ENCODE results near the gene ANAPC5.
A peak's percentile ranks its signal among the peaks of the same experiment; 100 is the strongest.
"Not testable (repeated sequence)": the region's sequence is repeated elsewhere in the genome, so short reads cannot be mapped to it uniquely, and the experiment has no call there.

The ANAPC5 gene

GRCh38 chr12:121376754-121377697 lies 24.8 kb upstream of the ANAPC5 start:
- DNase-seq = no peak
- H3K27ac Mint-ChIP-seq = no peak overlapping the region
- no peaks in the 10 kb centered on the region for H3K9me3 Mint-ChIP-seq
- no peaks in the 10 kb centered on the region for H3K36me3 Mint-ChIP-seq (ENCODE audit: low read depth)
- no peaks in the 10 kb centered on the region for H3K27me3 Mint-ChIP-seq
- no peak overlapping the region for H3K4me3 Mint-ChIP-seq
- no peaks in the 10 kb centered on the region for H3K4me1 Mint-ChIP-seq (ENCODE audit: low read depth)

DNA sequence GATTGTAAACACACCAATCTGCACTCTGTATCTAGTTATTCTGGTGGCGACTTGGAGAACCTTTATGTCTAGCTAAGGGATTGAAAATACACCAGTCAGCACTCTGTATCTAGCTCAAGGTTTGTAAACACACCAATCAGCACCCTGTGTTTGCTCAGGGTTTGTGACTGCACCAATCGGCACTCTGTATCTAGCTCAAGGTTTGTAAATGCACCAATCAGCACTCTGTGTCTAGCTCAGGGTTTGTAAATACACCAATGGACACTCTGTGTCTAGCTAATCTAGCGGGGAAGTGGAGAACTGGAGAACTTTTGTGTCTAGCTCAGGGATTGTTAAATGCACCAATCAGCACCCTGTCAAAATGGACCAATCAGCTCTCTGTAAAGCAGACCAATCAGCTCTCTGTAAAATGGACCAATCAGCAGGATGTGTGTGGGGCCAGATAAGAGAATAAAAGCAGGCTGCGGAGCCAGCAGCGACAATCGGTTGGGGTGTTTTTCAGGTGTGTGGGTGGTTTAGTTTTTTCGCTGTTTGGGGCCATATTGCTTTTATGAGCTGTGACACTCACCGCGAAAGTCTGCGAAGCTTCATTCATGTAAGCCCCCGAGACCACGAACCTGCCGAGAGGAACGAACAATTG lies 22.9 kb upstream of the ANAPC5 start:
- not testable (repeated sequence) for DNase-seq; H3K4me3 Mint-ChIP-seq; H3K36me3 Mint-ChIP-seq (ENCODE audit: low read depth); H3K4me1 Mint-ChIP-seq (ENCODE audit: low read depth); H3K9me3 Mint-ChIP-seq; H3K27me3 Mint-ChIP-seq; H3K27ac Mint-ChIP-seq

- not testable (repeated sequence) for DNase-seq; H3K4me1 Mint-ChIP-seq (ENCODE audit: low read depth); H3K27me3 Mint-ChIP-seq; H3K36me3 Mint-ChIP-seq (ENCODE audit: low read depth); H3K27ac Mint-ChIP-seq; H3K9me3 Mint-ChIP-seq; H3K4me3 Mint-ChIP-seq
These were observed 22.1 kb upstream of the ANAPC5 start for GRCh38 chr12:121374336-121374735.

DNA sequence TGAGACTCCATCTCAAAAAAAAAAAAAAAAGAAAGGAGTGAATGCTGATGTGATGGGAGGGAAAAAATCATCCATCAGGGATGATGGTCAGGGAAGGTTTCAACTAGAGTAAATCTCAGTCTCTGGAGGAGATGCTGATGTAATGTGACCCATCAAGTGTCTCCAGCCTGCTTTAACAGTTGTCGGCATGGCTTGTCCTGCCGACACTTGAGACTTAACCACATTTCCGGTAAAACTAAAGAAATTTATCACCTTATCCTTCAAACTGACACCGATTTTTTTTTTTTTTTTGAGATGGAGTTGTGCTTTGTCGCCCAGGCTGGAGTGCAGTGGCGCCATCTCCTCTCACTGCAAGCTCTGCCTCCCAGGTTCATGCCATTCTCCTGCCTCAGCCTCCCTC lies 21.5 kb upstream of the ANAPC5 start:
- H3K9me3 Mint-ChIP-seq = no peaks in the 10 kb centered on the region
- H3K27me3 Mint-ChIP-seq = no peaks in the 10 kb centered on the region
- DNase-seq = no peak
- no peaks in the 10 kb centered on the region for H3K36me3 Mint-ChIP-seq (ENCODE audit: low read depth)
- H3K4me1 Mint-ChIP-seq (ENCODE audit: low read depth) = no peaks in the 10 kb centered on the region
- no peak overlapping the region for H3K4me3 Mint-ChIP-seq
- H3K27ac Mint-ChIP-seq = no peak overlapping the region

GRCh38 chr12:121371404-121371803 lies 19.2 kb upstream of the ANAPC5 start:
- H3K27me3 Mint-ChIP-seq = no peaks in the 10 kb centered on the region
- no peaks in the 10 kb centered on the region for H3K4me1 Mint-ChIP-seq (ENCODE audit: low read depth)
- no peak overlapping the region for H3K27ac Mint-ChIP-seq
- no peak overlapping the region for H3K4me3 Mint-ChIP-seq
- H3K9me3 Mint-ChIP-seq = no peaks in the 10 kb centered on the region
- H3K36me3 Mint-ChIP-seq (ENCODE audit: low read depth) = no peaks in the 10 kb centered on the region
- no peak for DNase-seq

- H3K36me3 Mint-ChIP-seq (ENCODE audit: low read depth) = no peaks in the 10 kb centered on the region
- no peak for DNase-seq
- H3K4me3 Mint-ChIP-seq = no peak overlapping the region
- no peak overlapping the region for H3K27ac Mint-ChIP-seq
- no peaks in the 10 kb centered on the region for H3K9me3 Mint-ChIP-seq
- H3K4me1 Mint-ChIP-seq (ENCODE audit: low read depth) = no peaks in the 10 kb centered on the region
- H3K27me3 Mint-ChIP-seq = peaks cover 11% of the 10 kb centered on the region
These were observed 13.8 kb upstream of the ANAPC5 start for GRCh38 chr12:121366063-121366459.

DNA sequence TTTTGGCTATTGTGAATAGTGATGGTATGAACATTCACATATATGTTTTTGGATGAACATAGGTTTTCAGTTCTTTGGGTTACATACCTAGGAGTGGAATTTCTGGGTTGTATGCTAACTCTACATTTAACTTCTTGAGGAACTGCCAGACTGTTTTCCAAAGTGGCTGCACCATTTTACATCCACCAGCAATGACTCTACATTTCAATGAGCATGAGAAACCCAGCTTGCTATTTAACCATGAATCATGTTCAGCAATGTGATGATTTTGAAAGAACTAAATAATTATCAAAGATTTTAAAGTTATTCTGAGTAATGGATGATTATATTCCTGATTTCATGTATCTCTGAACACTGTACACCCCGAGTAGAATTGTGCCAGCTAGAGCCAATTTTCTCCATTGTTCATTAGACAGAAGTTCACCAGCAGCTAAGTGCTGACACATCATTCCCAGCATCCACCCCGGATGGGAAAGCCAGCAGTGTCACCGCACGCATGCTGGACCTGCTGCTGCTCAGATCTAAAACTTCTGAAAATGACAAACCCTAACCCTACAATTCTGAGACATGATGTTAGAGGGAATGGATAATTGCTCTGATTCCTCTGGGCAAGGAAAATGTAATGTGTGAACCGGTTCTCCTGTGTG lies 13.3 kb upstream of the ANAPC5 start:
- Mint-ChIP-seq H3K27me3 (peaks cover 11% of the 10 kb centered on the region), H3K27ac (no peak overlapping the region), H3K4me1 (ENCODE audit: low read depth) (no peaks in the 10 kb centered on the region), H3K4me3 (no peak overlapping the region), H3K9me3 (no peaks in the 10 kb centered on the region), H3K36me3 (ENCODE audit: low read depth) (no peaks in the 10 kb centered on the region)
- DNase-seq = no peak

DNA sequence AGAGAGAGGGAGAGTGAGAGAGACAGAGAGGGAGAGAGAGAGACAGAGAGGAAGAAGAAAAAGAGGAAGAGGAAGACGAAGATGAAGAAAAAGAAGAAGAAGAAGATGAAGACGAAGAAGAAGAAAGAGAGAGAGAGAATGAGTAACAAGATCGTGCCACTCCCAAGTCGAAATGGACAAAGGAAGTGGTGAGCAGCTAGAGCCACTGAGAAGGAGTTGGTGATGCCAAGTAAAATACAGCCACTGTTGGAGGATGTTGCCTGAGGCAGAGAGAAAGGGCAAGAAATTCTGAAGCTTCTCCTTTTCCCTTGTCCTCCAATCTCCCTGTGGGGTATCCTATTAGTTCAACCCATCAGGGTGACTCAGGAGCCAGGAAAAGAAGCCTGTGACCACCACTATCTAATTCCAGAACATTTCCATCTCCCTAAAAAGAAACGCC lies 12.5 kb upstream of the ANAPC5 start:
- H3K4me1 Mint-ChIP-seq (ENCODE audit: low read depth) = no peaks in the 10 kb centered on the region
- H3K27me3 Mint-ChIP-seq = peaks cover 11% of the 10 kb centered on the region
- H3K27ac Mint-ChIP-seq = no peak overlapping the region

DNA sequence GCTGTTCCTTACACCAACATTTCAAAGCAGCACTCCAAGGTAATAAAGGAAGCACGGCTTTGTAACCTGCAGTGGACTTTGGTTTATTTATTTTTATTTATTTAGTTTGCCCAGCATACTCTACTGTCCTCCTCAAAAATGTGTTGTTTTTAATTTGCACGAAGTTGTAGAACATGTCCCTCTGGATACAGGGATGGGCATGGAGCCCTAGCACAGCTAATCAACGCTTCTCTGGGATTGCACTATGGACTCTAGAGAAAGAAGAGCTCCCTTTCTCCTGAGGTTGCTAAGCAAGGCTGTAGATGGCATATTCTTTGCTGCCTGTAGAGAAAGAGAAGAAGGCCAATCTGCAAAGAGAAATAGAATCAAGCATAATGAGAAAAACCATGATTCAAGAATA lies 5.9 kb upstream of the ANAPC5 start:
- no peaks in the 10 kb centered on the region for H3K9me3 Mint-ChIP-seq
- DNase-seq = no peak
- no peak overlapping the region for H3K27ac Mint-ChIP-seq
- peaks cover 4% of the 10 kb centered on the region for H3K4me1 Mint-ChIP-seq (ENCODE audit: low read depth)
- H3K4me3 Mint-ChIP-seq = no peak overlapping the region
- H3K27me3 Mint-ChIP-seq = no peaks in the 10 kb centered on the region
- H3K36me3 Mint-ChIP-seq (ENCODE audit: low read depth) = no peaks in the 10 kb centered on the region

More for the DNA sequence above, 12.5 kb upstream of the ANAPC5 start:
- no peak overlapping the region for H3K4me3 Mint-ChIP-seq
- no peaks in the 10 kb centered on the region for H3K36me3 Mint-ChIP-seq (ENCODE audit: low read depth)
- no peak for DNase-seq
- H3K9me3 Mint-ChIP-seq = no peaks in the 10 kb centered on the region

- no peak for DNase-seq
- no peak overlapping the region for H3K4me3 Mint-ChIP-seq
- peaks cover 8% of the 10 kb centered on the region for H3K4me1 Mint-ChIP-seq (ENCODE audit: low read depth)
- peaks cover 2% of the 10 kb centered on the region for H3K36me3 Mint-ChIP-seq (ENCODE audit: low read depth)
- no peak overlapping the region for H3K27ac Mint-ChIP-seq
- no peaks in the 10 kb centered on the region for H3K9me3 Mint-ChIP-seq
- no peaks in the 10 kb centered on the region for H3K27me3 Mint-ChIP-seq
These were observed 5.1 kb upstream of the ANAPC5 start for GRCh38 chr12:121357331-121357730.

GRCh38 chr12:121356657-121357056 lies 4.4 kb upstream of the ANAPC5 start:
- H3K4me1 Mint-ChIP-seq (ENCODE audit: low read depth) = peaks cover 10% of the 10 kb centered on the region
- no peak for DNase-seq
- no peak overlapping the region for H3K4me3 Mint-ChIP-seq
- peaks cover 9% of the 10 kb centered on the region for H3K36me3 Mint-ChIP-seq (ENCODE audit: low read depth)
- no peaks in the 10 kb centered on the region for H3K27me3 Mint-ChIP-seq
- H3K27ac Mint-ChIP-seq = no peak overlapping the region
- H3K9me3 Mint-ChIP-seq = no peaks in the 10 kb centered on the region

GRCh38 chr12:121355818-121356217 lies 3.6 kb upstream of the ANAPC5 start:
- Mint-ChIP-seq H3K4me3 (no peak overlapping the region), H3K27ac (no peak overlapping the region), H3K36me3 (ENCODE audit: low read depth) (peaks cover 11% of the 10 kb centered on the region), H3K27me3 (no peaks in the 10 kb centered on the region), H3K9me3 (no peaks in the 10 kb centered on the region), H3K4me1 (ENCODE audit: low read depth) (peaks cover 14% of the 10 kb centered on the region)
- DNase-seq = no peak

DNA sequence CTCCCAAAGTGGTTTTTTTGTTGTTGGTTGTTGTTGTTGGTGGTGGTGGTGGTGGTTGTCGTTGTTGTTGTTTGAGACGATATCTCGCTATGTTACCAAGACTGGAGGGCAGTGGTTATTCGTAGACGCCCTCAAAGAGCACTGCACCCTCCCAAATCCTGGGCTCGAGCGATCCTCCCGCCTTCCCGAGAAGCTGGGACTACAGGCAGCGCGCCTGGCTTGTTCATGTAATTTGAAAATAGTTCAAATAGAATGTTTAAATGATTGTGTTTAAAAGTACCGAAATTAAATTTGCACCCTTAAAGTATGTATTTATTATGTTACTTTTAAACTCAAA lies 439 bp upstream of the ANAPC5 start:
- Mint-ChIP-seq H3K4me3 (peak overlapping the region; percentile 97), H3K36me3 (ENCODE audit: low read depth) (peaks cover 36% of the 10 kb centered on the region), H3K9me3 (no peaks in the 10 kb centered on the region), H3K27ac (peak overlapping the region; percentile 94), H3K27me3 (no peaks in the 10 kb centered on the region), H3K4me1 (ENCODE audit: low read depth) (peaks cover 32% of the 10 kb centered on the region)
- no peak for DNase-seq

DNA sequence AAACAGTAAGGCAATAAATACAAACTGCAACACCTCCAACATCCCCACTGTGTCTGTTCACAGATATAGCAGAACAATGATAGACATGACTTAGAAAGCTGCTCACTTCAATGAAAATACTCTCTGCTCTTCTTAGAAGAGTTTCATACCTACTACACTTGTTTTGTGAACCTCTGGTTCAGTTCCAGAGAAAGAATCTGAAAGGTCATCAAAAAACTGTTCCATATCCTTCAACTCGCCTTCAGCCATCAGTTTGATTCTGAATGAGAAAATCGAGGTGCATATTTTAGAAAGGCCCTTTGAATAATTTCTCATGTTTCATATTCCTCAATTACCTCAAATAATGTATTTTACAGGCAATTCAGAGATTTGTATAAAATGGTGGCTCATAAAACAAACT lies 5.5 kb downstream of the ANAPC5 start:
- Mint-ChIP-seq H3K27me3 (no peaks in the 10 kb centered on the region), H3K36me3 (ENCODE audit: low read depth) (peaks cover 84% of the 10 kb centered on the region), H3K4me3 (no peak overlapping the region), H3K9me3 (no peaks in the 10 kb centered on the region), H3K4me1 (ENCODE audit: low read depth) (peaks cover 39% of the 10 kb centered on the region), H3K27ac (no peak overlapping the region)
- no peak for DNase-seq
